ENCODE results near the gene MYBPHL.

DNA sequence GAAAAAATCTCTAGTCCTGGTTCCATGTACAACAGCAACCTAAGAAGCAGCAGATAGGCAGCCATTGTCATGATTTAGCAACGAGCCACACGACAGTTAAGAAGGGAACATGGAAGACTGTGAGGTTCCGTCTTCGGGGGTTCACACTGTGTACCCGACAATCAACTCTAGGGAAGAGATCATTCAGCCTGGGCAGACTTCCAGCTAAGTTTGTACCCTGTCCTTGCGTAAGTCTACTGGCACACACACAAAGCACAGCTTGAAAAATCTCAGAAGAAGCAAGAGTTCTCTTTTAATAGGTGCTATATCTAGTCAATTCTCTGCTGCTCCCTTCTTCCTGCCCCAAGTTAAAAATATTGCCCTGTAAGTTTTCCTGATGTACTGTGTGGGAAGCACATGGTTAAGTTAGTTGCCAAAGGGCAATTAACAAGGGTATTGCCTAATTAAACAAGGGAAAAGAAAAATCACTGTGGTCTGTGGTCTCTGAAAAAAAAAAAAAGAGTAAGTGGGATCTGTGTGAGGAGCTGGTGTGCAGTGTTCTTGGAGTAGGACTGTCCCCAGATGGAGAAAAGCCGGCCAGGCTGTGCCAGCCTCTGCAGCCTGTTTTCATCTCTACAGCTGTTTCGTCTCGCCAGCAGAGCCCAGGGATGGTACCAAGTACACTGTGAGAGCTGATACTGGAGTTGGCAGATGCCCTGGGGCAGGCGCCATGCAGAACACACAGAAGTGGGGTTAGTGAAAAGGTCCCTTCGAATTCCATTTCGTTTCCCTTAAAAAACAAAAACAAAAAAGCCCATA, 6.4 kb upstream of the MYBPHL start:
- TF ChIP-seq, protein P1, sequence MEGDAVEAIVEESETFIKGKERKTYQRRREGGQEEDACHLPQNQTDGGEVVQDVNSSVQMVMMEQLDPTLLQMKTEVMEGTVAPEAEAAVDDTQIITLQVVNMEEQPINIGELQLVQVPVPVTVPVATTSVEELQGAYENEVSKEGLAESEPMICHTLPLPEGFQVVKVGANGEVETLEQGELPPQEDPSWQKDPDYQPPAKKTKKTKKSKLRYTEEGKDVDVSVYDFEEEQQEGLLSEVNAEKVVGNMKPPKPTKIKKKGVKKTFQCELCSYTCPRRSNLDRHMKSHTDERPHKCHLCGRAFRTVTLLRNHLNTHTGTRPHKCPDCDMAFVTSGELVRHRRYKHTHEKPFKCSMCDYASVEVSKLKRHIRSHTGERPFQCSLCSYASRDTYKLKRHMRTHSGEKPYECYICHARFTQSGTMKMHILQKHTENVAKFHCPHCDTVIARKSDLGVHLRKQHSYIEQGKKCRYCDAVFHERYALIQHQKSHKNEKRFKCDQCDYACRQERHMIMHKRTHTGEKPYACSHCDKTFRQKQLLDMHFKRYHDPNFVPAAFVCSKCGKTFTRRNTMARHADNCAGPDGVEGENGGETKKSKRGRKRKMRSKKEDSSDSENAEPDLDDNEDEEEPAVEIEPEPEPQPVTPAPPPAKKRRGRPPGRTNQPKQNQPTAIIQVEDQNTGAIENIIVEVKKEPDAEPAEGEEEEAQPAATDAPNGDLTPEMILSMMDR (IDR thresholded peaks at IDR 0.05): no peak
- TF ChIP-seq POLR2A (IDR thresholded peaks at IDR 0.05): no peak

Measured in right lobe of liver (tissue), 4 donors.